Stimulated activated memory B cell treated with anti-CD40 and anti-IgM and Interleukin-4, amounts not matched to agents 10 μg/mL and 1 μg/mL and 100 μg/mL, for 72 hours (primary cell): ENCODE data around the gene NEIL1.
A peak's percentile ranks its signal among the peaks of the same experiment; 100 is the strongest.
"Not testable (repeated sequence)": the region's sequence is repeated elsewhere in the genome, so short reads cannot be mapped to it uniquely, and the experiment has no call there.

ENCODE experiments used
- ATAC-seq: fragments of 150-1000 bp; cut with Tn5 transposase; 2 replicates; pipeline ENCODE4 v1.10.0; 2021
- H3K27ac Mint-ChIP-seq: one replicate; pipeline ENCODE4 v1.8.0; 2022; ENCODE audit warnings: mild to moderate bottlenecking, mixed read lengths
- H3K27me3 Mint-ChIP-seq: one replicate; pipeline ENCODE4 v1.8.0; 2022; ENCODE audit warnings: mixed read lengths
- H3K36me3 Mint-ChIP-seq: one replicate; pipeline ENCODE4 v1.8.0; 2022; ENCODE audit warnings: mixed read lengths
- H3K4me1 Mint-ChIP-seq: one replicate; pipeline ENCODE4 v1.8.0; 2022; ENCODE audit warnings: mixed read lengths
- H3K4me3 Mint-ChIP-seq: one replicate; pipeline ENCODE4 v1.8.0; 2022; ENCODE audit warnings: mild to moderate bottlenecking, moderate library complexity, mixed read lengths
- H3K9me3 Mint-ChIP-seq: one replicate; pipeline ENCODE4 v1.8.0; 2022; ENCODE audit warnings: mixed read lengths

Gene NEIL1

GRCh38 chr15:75325922-75326321 lies 20.9 kb upstream of the NEIL1 start:
- no peaks in the 10 kb centered on the region for H3K9me3 Mint-ChIP-seq
- H3K27ac Mint-ChIP-seq = no peak overlapping the region
- H3K27me3 Mint-ChIP-seq = peaks cover 17% of the 10 kb centered on the region
- no peaks in the 10 kb centered on the region for H3K36me3 Mint-ChIP-seq
- no peak for ATAC-seq
- no peaks in the 10 kb centered on the region for H3K4me1 Mint-ChIP-seq
- no peak overlapping the region for H3K4me3 Mint-ChIP-seq

GRCh38 chr15:75327005-75327404 lies 19.8 kb upstream of the NEIL1 start:
- no peaks in the 10 kb centered on the region for H3K9me3 Mint-ChIP-seq
- H3K27me3 Mint-ChIP-seq = peaks cover 11% of the 10 kb centered on the region

GRCh38 chr15:75327491-75327890 lies 19.3 kb upstream of the NEIL1 start:
- H3K27me3 Mint-ChIP-seq = peaks cover 9% of the 10 kb centered on the region
- H3K27ac Mint-ChIP-seq = no peak overlapping the region
- no peaks in the 10 kb centered on the region for H3K36me3 Mint-ChIP-seq
- ATAC-seq = no peak
- no peaks in the 10 kb centered on the region for H3K4me1 Mint-ChIP-seq
- no peaks in the 10 kb centered on the region for H3K9me3 Mint-ChIP-seq
- H3K4me3 Mint-ChIP-seq = no peak overlapping the region

More at GRCh38 chr15:75327005-75327404, 19.8 kb upstream of the NEIL1 start:
- Mint-ChIP-seq H3K4me3 (no peak overlapping the region), H3K36me3 (no peaks in the 10 kb centered on the region), H3K4me1 (no peaks in the 10 kb centered on the region), H3K27ac (no peak overlapping the region)
- ATAC-seq = no peak

GRCh38 chr15:75328493-75329314 lies 18.1 kb upstream of the NEIL1 start:
- ATAC-seq = no peak
- H3K27me3 Mint-ChIP-seq = peaks cover 9% of the 10 kb centered on the region
- H3K4me1 Mint-ChIP-seq = no peaks in the 10 kb centered on the region
- H3K9me3 Mint-ChIP-seq = no peaks in the 10 kb centered on the region
- H3K36me3 Mint-ChIP-seq = no peaks in the 10 kb centered on the region
- no peak overlapping the region for H3K4me3 Mint-ChIP-seq
- no peak overlapping the region for H3K27ac Mint-ChIP-seq

GRCh38 chr15:75329571-75329970 lies 17.3 kb upstream of the NEIL1 start:
- no peaks in the 10 kb centered on the region for H3K4me1 Mint-ChIP-seq
- no peak overlapping the region for H3K4me3 Mint-ChIP-seq
- no peak overlapping the region for H3K27ac Mint-ChIP-seq

GRCh38 chr15:75332093-75332492 lies 14.7 kb upstream of the NEIL1 start:
- H3K36me3 Mint-ChIP-seq, H3K9me3 Mint-ChIP-seq, H3K27me3 Mint-ChIP-seq, ATAC-seq, H3K4me3 Mint-ChIP-seq, H3K27ac Mint-ChIP-seq: not testable (repeated sequence)
- H3K4me1 Mint-ChIP-seq = peaks cover 21% of the 10 kb centered on the region

More at GRCh38 chr15:75329571-75329970, 17.3 kb upstream of the NEIL1 start:
- H3K9me3 Mint-ChIP-seq = no peaks in the 10 kb centered on the region
- no peaks in the 10 kb centered on the region for H3K36me3 Mint-ChIP-seq
- peaks cover 9% of the 10 kb centered on the region for H3K27me3 Mint-ChIP-seq
- ATAC-seq = no peak

- H3K36me3 Mint-ChIP-seq, H3K4me3 Mint-ChIP-seq, H3K27ac Mint-ChIP-seq, H3K9me3 Mint-ChIP-seq, H3K27me3 Mint-ChIP-seq: not testable (repeated sequence)
- H3K4me1 Mint-ChIP-seq = peaks cover 28% of the 10 kb centered on the region
- peak; percentile 64 for ATAC-seq
Measured at GRCh38 chr15:75333654-75334419, 13.0 kb upstream of the NEIL1 start.

- no peak for ATAC-seq
- Mint-ChIP-seq H3K27me3 (no peaks in the 10 kb centered on the region), H3K4me3 (peak overlapping the region; percentile 99), H3K36me3 (peaks cover 9% of the 10 kb centered on the region), H3K9me3 (no peaks in the 10 kb centered on the region), H3K4me1 (peaks cover 28% of the 10 kb centered on the region), H3K27ac (peak overlapping the region; percentile 98)
Measured at GRCh38 chr15:75335313-75335704, 11.5 kb upstream of the NEIL1 start.

- Mint-ChIP-seq H3K27me3 (no peaks in the 10 kb centered on the region), H3K36me3 (peaks cover 10% of the 10 kb centered on the region), H3K4me1 (peaks cover 28% of the 10 kb centered on the region), H3K27ac (peak within 1 kb of the TSS; percentile 98), H3K9me3 (no peaks in the 10 kb centered on the region), H3K4me3 (peak within 1 kb of the TSS; percentile 99)
- peak; percentile 75 for ATAC-seq
Measured at GRCh38 chr15:75335705-75336355, 11.0 kb upstream of the NEIL1 start, which contains the start of gene COMMD4. TSS of gene COMMD4 (plus strand) at chr15:75336063. CDS start at chr15:75336090, 27 bp downstream.

- no peaks in the 10 kb centered on the region for H3K27me3 Mint-ChIP-seq
- H3K27ac Mint-ChIP-seq = no peak overlapping the region
- peaks cover 28% of the 10 kb centered on the region for H3K4me1 Mint-ChIP-seq
- peaks cover 18% of the 10 kb centered on the region for H3K36me3 Mint-ChIP-seq
- H3K4me3 Mint-ChIP-seq = no peak overlapping the region
- no peak for ATAC-seq
- no peaks in the 10 kb centered on the region for H3K9me3 Mint-ChIP-seq
Measured at GRCh38 chr15:75338661-75339240, 8.1 kb upstream of the NEIL1 start.

GRCh38 chr15:75339531-75340240 lies 7.2 kb upstream of the NEIL1 start:
- Mint-ChIP-seq H3K27ac (no peak overlapping the region), H3K4me3 (no peak overlapping the region), H3K27me3 (no peaks in the 10 kb centered on the region), H3K9me3 (no peaks in the 10 kb centered on the region), H3K36me3 (peaks cover 18% of the 10 kb centered on the region), H3K4me1 (peaks cover 33% of the 10 kb centered on the region)
- ATAC-seq = no peak

- H3K27me3 Mint-ChIP-seq = no peaks in the 10 kb centered on the region
- no peak for ATAC-seq
Measured at GRCh38 chr15:75342221-75342620, 4.6 kb upstream of the NEIL1 start.

GRCh38 chr15:75343953-75344352 lies 2.9 kb upstream of the NEIL1 start:
- ATAC-seq, H3K27ac Mint-ChIP-seq, H3K9me3 Mint-ChIP-seq, H3K4me3 Mint-ChIP-seq, H3K27me3 Mint-ChIP-seq: not testable (repeated sequence)
- Mint-ChIP-seq H3K4me1 (peaks cover 33% of the 10 kb centered on the region), H3K36me3 (peaks cover 18% of the 10 kb centered on the region)

More at GRCh38 chr15:75342221-75342620, 4.6 kb upstream of the NEIL1 start:
- Mint-ChIP-seq H3K27ac (no peak overlapping the region), H3K9me3 (no peaks in the 10 kb centered on the region), H3K4me3 (no peak overlapping the region), H3K4me1 (peaks cover 23% of the 10 kb centered on the region), H3K36me3 (peaks cover 18% of the 10 kb centered on the region)

GRCh38 chr15:75347222-75348033 lies 589 bp downstream of the NEIL1 start:
- Mint-ChIP-seq H3K27me3 (no peaks in the 10 kb centered on the region), H3K4me3 (peak overlapping the region; percentile 92), H3K27ac (peak overlapping the region; percentile 79), H3K36me3 (peaks cover 19% of the 10 kb centered on the region), H3K9me3 (peaks cover 5% of the 10 kb centered on the region), H3K4me1 (peaks cover 52% of the 10 kb centered on the region)
- ATAC-seq = peak; percentile 93
